ENCODE results near the gene GPX5. TPM values are rescaled to one million over a fixed set of nuclear protein-coding genes. Genes with fewer than 3 reads are reported as not detected.

Gene GPX5
- total RNA-seq, 3 donors from 2014 or later (not counting 1 experiment from before 2014, with no cell fraction given) = not detected

DNA sequence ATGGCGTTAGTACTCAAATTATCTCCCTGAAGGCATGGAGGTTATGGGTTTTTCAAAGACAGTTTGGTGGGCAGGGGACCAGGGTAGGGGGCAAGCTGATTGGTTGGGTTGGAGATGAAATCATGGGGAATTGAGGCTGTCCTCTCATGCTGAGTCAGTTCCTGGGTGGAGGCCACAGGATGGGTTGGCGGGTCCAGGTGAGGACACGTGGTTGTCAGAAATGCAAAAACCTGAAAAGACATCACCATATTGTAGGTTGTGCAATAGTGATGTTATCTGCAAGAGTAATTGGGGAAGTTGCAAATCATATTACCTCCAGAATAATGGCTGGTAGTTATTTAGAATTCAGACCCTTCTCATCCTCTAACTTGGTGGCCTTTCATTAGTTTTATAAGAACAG lies 40.2 kb upstream of the GPX5 start:
- intact Hi-C loops (cut with micrococcal nuclease) = no loop called here
- H3K36me3 ChIP-seq (ENCODE audit: control insufficient read depth, insufficient read depth, low read length) = no peaks in the 10 kb centered on the region
- DNase-seq = no peak
- no peak overlapping the region for H3K27ac Mint-ChIP-seq
- H3K27ac ChIP-seq (ENCODE audit: low read length) = no peak overlapping the region
- H3K9me3 ChIP-seq (ENCODE audit: control insufficient read depth, insufficient read depth, low read length) = no peaks in the 10 kb centered on the region
- peaks cover 30 to 84% of the 10 kb centered on the region in 2 donors for H3K27me3 Mint-ChIP-seq (ENCODE audit: low read depth in 2 of 2)
- H3K4me3 ChIP-seq (ENCODE audit: low read length) = no peak overlapping the region
- peaks cover 4% of the 10 kb centered on the region for H3K36me3 Mint-ChIP-seq
- TF ChIP-seq, protein P1, sequence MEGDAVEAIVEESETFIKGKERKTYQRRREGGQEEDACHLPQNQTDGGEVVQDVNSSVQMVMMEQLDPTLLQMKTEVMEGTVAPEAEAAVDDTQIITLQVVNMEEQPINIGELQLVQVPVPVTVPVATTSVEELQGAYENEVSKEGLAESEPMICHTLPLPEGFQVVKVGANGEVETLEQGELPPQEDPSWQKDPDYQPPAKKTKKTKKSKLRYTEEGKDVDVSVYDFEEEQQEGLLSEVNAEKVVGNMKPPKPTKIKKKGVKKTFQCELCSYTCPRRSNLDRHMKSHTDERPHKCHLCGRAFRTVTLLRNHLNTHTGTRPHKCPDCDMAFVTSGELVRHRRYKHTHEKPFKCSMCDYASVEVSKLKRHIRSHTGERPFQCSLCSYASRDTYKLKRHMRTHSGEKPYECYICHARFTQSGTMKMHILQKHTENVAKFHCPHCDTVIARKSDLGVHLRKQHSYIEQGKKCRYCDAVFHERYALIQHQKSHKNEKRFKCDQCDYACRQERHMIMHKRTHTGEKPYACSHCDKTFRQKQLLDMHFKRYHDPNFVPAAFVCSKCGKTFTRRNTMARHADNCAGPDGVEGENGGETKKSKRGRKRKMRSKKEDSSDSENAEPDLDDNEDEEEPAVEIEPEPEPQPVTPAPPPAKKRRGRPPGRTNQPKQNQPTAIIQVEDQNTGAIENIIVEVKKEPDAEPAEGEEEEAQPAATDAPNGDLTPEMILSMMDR (IDR thresholded peaks at IDR 0.05) = no peak
- no peak overlapping the region for H3K4me3 Mint-ChIP-seq
- peaks cover 31% of the 10 kb centered on the region for H3K27me3 ChIP-seq (ENCODE audit: control insufficient read depth, insufficient read depth, low read length)
- no peaks in the 10 kb centered on the region for H3K9me3 Mint-ChIP-seq
- H3K4me1 ChIP-seq (ENCODE audit: control insufficient read depth, insufficient read depth, low read length) = peaks cover 9% of the 10 kb centered on the region
- ATAC-seq = no peak
- 77% methylated on average over 3 of the region's 3 CpGs for WGBS (ENCODE audit: insufficient coverage)
- H3K4me1 Mint-ChIP-seq = peaks cover 13 to 17% of the 10 kb centered on the region in 2 donors

DNA sequence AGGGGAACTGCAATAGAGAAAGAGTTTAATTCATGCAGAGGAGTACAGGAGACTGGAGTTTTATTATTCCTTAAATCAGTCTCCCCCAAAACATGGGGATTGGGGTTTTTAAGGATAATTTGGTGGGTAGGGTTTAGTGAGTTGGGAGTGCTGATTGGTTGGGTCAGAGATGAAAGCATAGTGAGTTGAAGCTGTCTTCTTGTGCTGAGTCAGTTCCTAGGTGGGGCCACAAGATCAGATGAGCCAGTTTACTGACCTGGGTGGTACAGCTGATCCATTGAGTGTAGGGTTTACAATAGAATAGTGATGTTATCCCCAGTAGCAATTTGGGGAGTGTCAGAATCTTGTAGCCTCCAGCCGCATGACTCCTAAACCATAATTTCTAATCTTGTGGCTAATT lies 39.1 kb upstream of the GPX5 start:
- H3K4me1 ChIP-seq (ENCODE audit: control insufficient read depth, insufficient read depth, low read length) = peaks cover 9% of the 10 kb centered on the region
- intact Hi-C loops (cut with micrococcal nuclease) = no loop called here
- peaks cover 7% of the 10 kb centered on the region for H3K36me3 Mint-ChIP-seq
- TF ChIP-seq, protein P1 (IDR thresholded peaks at IDR 0.05) = no peak
- no peaks in the 10 kb centered on the region for H3K36me3 ChIP-seq (ENCODE audit: control insufficient read depth, insufficient read depth, low read length)
- no peak overlapping the region for H3K27ac ChIP-seq (ENCODE audit: low read length)
- no peak overlapping the region for H3K4me3 Mint-ChIP-seq
- H3K9me3 ChIP-seq (ENCODE audit: control insufficient read depth, insufficient read depth, low read length) = no peaks in the 10 kb centered on the region
- H3K27me3 Mint-ChIP-seq (ENCODE audit: low read depth in 2 of 2) = peaks cover 34 to 80% of the 10 kb centered on the region in 2 donors
- no peak for DNase-seq
- peaks cover 31% of the 10 kb centered on the region for H3K27me3 ChIP-seq (ENCODE audit: control insufficient read depth, insufficient read depth, low read length)
- H3K9me3 Mint-ChIP-seq = no peaks in the 10 kb centered on the region
- peaks cover 15 to 19% of the 10 kb centered on the region in 2 donors for H3K4me1 Mint-ChIP-seq
- H3K27ac Mint-ChIP-seq = no peak overlapping the region
- ATAC-seq = no peak
- H3K4me3 ChIP-seq (ENCODE audit: low read length) = no peak overlapping the region
- 100% methylated on average over 1 of the region's 1 CpG for WGBS (ENCODE audit: insufficient coverage)

DNA sequence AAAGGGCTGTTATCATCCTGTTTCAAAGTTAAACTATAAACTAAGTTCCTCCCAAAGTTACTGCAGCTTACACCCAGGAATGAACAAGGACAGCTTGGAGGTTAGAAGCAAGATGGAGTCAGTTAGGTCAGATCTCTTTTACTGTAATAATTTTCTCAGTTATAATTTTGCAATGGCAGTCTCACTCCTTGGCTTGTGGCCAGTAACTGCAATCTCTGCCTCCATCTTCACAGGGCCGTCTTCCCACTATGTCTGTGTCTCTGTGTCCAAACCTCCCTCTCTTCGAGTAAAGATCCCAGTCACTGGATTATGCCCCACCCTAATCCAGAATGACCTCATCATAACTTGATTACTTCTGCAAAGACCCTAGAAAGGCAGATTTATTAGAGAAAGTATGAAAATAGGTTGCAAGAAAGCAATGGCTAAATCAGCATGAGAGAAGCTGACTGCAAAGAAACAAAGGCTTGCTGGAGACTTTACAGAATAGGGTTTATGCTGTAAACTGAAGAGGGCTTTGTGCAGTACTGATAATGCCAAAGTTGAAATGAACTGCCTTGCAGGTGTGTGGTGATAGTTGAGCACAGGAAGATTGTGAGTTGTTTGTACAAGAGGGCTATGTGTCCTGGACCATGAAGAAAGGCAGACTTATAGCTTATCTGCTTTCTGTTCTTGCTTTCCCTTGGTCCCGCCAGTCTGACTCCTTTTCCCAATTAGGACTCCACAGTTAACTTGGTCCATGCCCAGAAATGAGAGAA lies 38.5 kb upstream of the GPX5 start:
- Histone ChIP-seq H3K4me1 (ENCODE audit: control insufficient read depth, insufficient read depth, low read length) (peaks cover 9% of the 10 kb centered on the region), H3K27ac (ENCODE audit: low read length) (no peak overlapping the region), H3K4me3 (ENCODE audit: low read length) (no peak overlapping the region), H3K36me3 (ENCODE audit: control insufficient read depth, insufficient read depth, low read length) (no peaks in the 10 kb centered on the region), H3K9me3 (ENCODE audit: control insufficient read depth, insufficient read depth, low read length) (no peaks in the 10 kb centered on the region), H3K27me3 (ENCODE audit: control insufficient read depth, insufficient read depth, low read length) (peaks cover 33% of the 10 kb centered on the region)
- ATAC-seq (no peak), DNase-seq (no peak)
- intact Hi-C loops (cut with micrococcal nuclease) = no loop called here
- Mint-ChIP-seq H3K4me3 (no peak overlapping the region), H3K9me3 (no peaks in the 10 kb centered on the region), H3K27me3 (ENCODE audit: low read depth in 2 of 2) (peaks cover 36 to 80% of the 10 kb centered on the region in 2 donors), H3K4me1 (peaks cover 15 to 19% of the 10 kb centered on the region in 2 donors), H3K27ac (no peak overlapping the region), H3K36me3 (peaks cover 13% of the 10 kb centered on the region)
- TF ChIP-seq, protein P1 (IDR thresholded peaks at IDR 0.05) = no peak
- 80% methylated on average over 3 of the region's 3 CpGs for WGBS (ENCODE audit: insufficient coverage)
